Activated T-helper 1 cell treated with anti-CD3 and anti-CD28 coated beads, Interleukin-12 subunit alpha, Interleukin-12 subunit beta, Interleukin-2, Interleukin-4 antibody, amounts not matched to agents 30 ng/mL and 10 ng/mL and 1 ng/mL, durations not matched to agents 14 hours and 24 hours and 36 hours (primary cell): Measurements from ENCODE around the gene SMYD3. TPM values are rescaled to one million over a fixed set of nuclear protein-coding genes. Genes with fewer than 3 reads are reported as not detected.

Source experiments
- DNase-seq: peaks from one replicate; pipeline ENCODE4 v3.0.0; 2021; ENCODE audit warnings: low spot score
- H3K27ac Mint-ChIP-seq: one replicate; pipeline ENCODE4 v1.8.0; 2021; ENCODE audit warnings: mild to moderate bottlenecking, mixed read lengths
- H3K27me3 Mint-ChIP-seq: one replicate; pipeline ENCODE4 v1.8.0; 2022; ENCODE audit warnings: mild to moderate bottlenecking, moderate library complexity, mixed read lengths; ENCODE audit not compliant: insufficient read depth
- H3K36me3 Mint-ChIP-seq: one replicate; pipeline ENCODE4 v1.8.0; 2021; ENCODE audit warnings: low read depth, mixed read lengths
- H3K4me1 Mint-ChIP-seq: one replicate; pipeline ENCODE4 v1.8.0; 2021; ENCODE audit warnings: low read depth, mixed read lengths
- H3K4me3 Mint-ChIP-seq: one replicate; pipeline ENCODE4 v1.8.0; 2021; ENCODE audit warnings: mild to moderate bottlenecking, moderate library complexity, mixed read lengths
- H3K9me3 Mint-ChIP-seq: one replicate; pipeline ENCODE4 v1.8.0; 2021; ENCODE audit warnings: mixed read lengths
- intact Hi-C: fragments of 100-400 bp; cut with micrococcal nuclease; formaldehyde crosslinking; loops from one replicate; pipeline ENCODE4 v1.15.1; 2024
- total RNA-seq: library from RNA; stranded (reverse); gene quantifications from 2 replicates; pipeline ENCODE4 v1.2.3, GENCODE V29; 2022

Gene SMYD3
- total RNA-seq, 1 donor from 2014 or later = 21.7 TPM

DNA sequence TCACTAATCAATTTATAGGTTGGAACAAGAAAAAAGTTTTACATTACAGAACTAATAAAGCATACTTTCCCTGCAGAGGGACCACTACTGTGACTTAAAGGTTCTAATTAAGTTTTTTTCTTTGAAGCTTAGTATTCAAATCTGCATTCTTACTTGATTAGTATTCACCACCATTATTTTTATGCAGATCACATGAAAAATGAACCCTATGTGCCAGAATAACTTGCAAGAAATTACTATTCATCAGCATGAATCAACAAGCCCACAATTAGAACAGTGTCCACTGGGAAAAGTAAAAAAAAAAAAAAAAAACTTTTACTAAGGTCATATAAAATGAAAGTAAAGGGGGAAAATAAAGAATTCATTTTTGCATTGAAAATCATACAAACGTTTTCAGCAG, 90.8 kb downstream of the SMYD3 start:
- H3K4me1 Mint-ChIP-seq = peaks cover 13% of the 10 kb centered on the region
- no peak for DNase-seq

DNA sequence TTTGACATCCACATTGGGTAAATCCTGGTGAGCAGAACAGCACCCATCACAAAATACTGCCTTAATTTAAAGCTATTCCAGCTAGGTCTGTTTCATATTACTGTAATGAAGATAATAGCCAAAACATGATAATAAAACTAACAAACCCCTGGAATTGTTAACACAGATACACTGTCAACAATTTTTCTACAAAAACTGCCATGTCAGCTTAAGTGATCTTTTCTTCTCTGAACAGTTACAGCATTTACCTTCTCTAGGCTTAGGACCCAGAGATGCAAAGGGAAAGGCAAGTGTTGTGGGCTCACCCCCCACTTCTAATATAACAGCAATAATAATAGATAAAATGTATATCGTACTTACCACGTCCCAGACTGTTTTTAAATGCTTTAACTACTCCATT, 92.1 kb downstream of the SMYD3 start:
- H3K9me3 Mint-ChIP-seq = peaks cover 15% of the 10 kb centered on the region
- no peaks in the 10 kb centered on the region for H3K27me3 Mint-ChIP-seq
- H3K27ac Mint-ChIP-seq = no peak overlapping the region
- intact Hi-C loops = no loop called here
- peaks cover 8% of the 10 kb centered on the region for H3K36me3 Mint-ChIP-seq
- H3K4me1 Mint-ChIP-seq = peaks cover 13% of the 10 kb centered on the region
- no peak for DNase-seq
- no peak overlapping the region for H3K4me3 Mint-ChIP-seq

More for the DNA sequence above, 90.8 kb downstream of the SMYD3 start:
- no peak overlapping the region for H3K4me3 Mint-ChIP-seq
- H3K9me3 Mint-ChIP-seq = peaks cover 14% of the 10 kb centered on the region
- intact Hi-C loops = no loop called here
- peaks cover 8% of the 10 kb centered on the region for H3K36me3 Mint-ChIP-seq
- no peaks in the 10 kb centered on the region for H3K27me3 Mint-ChIP-seq
- no peak overlapping the region for H3K27ac Mint-ChIP-seq

DNA sequence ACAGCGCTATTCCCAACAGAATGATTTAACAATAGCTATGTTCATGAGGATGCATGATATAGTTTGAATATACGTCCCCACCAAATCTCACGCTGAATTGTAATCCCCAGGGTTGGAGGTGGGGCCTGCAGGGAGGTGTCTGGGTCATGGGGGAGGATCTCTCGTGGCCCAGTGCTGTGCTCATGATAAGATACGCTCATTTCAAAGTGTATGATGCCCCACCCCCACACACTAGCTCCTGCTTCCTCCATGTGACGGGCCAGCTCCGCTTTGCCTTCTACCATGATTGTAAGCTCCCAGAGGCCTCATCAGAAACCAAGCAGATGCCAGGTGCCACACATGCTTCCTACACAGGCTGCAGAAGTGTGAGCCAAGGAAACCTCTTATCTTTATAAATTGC, 93.6 kb downstream of the SMYD3 start:
- peaks cover 13% of the 10 kb centered on the region for H3K4me1 Mint-ChIP-seq
- intact Hi-C loops = no loop called here
- peaks cover 9% of the 10 kb centered on the region for H3K9me3 Mint-ChIP-seq
- H3K27me3 Mint-ChIP-seq = no peaks in the 10 kb centered on the region
- DNase-seq = no peak
- peaks cover 1% of the 10 kb centered on the region for H3K36me3 Mint-ChIP-seq
- H3K4me3 Mint-ChIP-seq = no peak overlapping the region
- H3K27ac Mint-ChIP-seq = no peak overlapping the region

DNA sequence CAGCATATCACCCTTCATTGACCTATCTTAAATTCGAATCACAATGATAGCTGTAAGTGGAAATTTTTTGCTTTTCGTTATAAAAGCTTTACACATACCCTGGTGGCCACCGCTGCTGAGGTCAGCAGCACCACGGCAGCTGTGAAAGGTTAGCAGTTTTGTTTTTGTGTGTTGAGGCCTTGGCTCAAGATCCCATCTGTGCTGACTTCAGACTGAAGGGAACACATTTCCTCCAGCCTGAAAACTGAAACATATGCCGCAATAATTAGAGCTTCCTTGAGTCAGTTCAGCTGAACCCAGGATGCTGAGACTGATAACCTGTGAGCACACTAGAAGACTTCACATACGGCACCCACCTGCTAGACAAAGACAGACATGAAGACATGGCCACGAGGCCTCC, 103.0 kb downstream of the SMYD3 start:
- no peaks in the 10 kb centered on the region for H3K36me3 Mint-ChIP-seq
- DNase-seq = no peak
- intact Hi-C loops = no loop called here
- H3K4me3 Mint-ChIP-seq = no peak overlapping the region
- no peaks in the 10 kb centered on the region for H3K9me3 Mint-ChIP-seq
- no peaks in the 10 kb centered on the region for H3K4me1 Mint-ChIP-seq
- H3K27me3 Mint-ChIP-seq = no peaks in the 10 kb centered on the region
- H3K27ac Mint-ChIP-seq = no peak overlapping the region

DNA sequence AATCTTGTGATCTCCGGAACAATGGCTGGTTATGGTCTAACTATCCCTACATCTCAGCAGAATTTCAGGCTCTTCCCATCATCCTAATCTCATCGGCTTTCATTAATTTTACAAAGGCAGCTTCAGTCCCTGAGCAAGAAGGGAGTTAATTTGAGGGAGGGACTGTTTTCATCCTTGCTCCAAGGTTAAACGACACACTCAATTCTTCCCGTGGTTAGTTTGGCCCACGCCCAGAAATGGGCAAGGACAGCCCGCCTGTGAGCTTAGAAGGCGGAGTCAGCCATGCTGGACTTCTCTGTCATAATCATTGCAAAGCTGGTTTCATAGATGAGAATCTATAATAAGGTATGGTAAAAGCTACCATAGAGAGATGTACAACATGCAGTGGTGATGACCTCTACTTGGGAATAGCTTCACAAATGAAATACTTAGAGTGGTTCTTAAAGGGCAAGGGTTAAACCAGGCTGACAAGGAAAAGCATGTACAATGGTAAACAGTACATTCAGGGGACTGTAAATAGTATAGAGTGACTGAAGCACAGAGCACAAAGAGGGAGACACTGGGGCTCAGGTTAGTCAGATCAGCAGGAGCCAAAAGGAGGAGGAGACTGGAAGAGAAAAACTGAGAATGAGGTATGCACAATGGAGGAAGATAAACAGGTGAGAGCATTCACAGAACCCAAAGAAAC, 108.8 kb downstream of the SMYD3 start:
- Mint-ChIP-seq H3K4me3 (no peak overlapping the region), H3K36me3 (no peaks in the 10 kb centered on the region), H3K27ac (no peak overlapping the region), H3K4me1 (no peaks in the 10 kb centered on the region), H3K9me3 (no peaks in the 10 kb centered on the region), H3K27me3 (no peaks in the 10 kb centered on the region)
- intact Hi-C loops = no loop called here
- no peak for DNase-seq

DNA sequence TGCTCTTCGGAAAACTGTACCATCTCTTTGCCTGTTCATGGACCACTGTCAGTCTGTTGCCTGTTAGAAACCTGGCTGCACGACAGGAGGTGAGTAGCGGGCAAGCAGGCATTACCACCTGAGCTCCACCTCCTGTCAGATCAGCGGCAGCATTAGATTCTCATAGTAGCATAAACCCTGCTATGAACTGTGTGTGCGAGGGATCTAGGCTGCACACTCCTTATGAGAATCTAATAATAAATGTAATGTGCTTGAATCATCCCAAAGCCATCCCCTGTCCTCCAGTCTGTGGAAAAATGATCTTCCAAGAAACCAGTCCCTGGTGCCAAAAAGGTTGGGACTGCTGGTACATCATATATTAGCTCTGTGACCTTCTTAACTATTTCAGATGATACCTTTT, 110.0 kb downstream of the SMYD3 start:
- H3K4me1 Mint-ChIP-seq = no peaks in the 10 kb centered on the region
- intact Hi-C loops = no loop called here
- no peak for DNase-seq
- no peaks in the 10 kb centered on the region for H3K27me3 Mint-ChIP-seq
- no peaks in the 10 kb centered on the region for H3K36me3 Mint-ChIP-seq
- H3K9me3 Mint-ChIP-seq = peaks cover under 1% of the 10 kb centered on the region
- no peak overlapping the region for H3K4me3 Mint-ChIP-seq
- H3K27ac Mint-ChIP-seq = no peak overlapping the region

DNA sequence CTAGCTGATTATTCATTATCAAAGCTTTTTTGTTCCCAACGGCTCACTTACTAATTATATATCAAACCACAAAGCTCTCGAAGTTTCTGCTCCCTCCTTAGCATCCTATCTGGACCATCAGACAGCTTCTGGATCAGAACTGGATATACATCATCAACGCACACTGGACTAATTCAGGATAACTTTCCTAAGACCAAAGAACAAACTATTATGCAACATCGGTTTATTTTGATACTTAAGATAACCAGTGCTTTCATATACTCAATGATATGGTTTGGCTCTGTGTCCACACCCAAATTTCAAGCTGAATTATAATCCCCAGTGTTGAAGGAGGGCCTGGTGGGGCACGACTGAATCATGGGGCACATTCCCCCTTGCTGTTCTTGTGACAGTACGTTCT, 110.8 kb downstream of the SMYD3 start:
- Mint-ChIP-seq H3K27ac (no peak overlapping the region), H3K9me3 (peaks cover 6% of the 10 kb centered on the region), H3K4me3 (no peak overlapping the region), H3K4me1 (no peaks in the 10 kb centered on the region), H3K27me3 (no peaks in the 10 kb centered on the region), H3K36me3 (no peaks in the 10 kb centered on the region)
- intact Hi-C loops = no loop called here
- no peak for DNase-seq

DNA sequence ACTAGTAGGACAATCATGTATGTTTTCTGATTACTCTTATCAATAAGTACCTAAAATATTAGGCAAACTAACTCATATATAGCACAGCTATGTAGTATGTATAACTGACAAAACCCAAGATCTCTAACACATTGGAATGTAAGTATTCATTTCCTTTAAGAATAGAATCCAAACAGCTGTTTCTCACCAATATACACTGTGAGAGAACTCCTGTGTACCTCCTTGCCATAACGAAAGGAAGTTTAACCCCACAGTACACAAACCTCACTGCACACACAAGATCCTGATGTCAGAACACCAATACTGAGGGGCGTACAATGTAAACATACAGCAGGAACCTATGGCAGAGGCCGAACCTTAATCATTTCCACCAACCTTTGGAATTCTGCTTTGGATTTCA, 113.0 kb downstream of the SMYD3 start:
- Mint-ChIP-seq H3K27ac (no peak overlapping the region), H3K4me3 (no peak overlapping the region), H3K9me3 (peaks cover 14% of the 10 kb centered on the region), H3K4me1 (no peaks in the 10 kb centered on the region), H3K27me3 (no peaks in the 10 kb centered on the region), H3K36me3 (peaks cover 2% of the 10 kb centered on the region)
- no peak for DNase-seq
- intact Hi-C loops = no loop called here

DNA sequence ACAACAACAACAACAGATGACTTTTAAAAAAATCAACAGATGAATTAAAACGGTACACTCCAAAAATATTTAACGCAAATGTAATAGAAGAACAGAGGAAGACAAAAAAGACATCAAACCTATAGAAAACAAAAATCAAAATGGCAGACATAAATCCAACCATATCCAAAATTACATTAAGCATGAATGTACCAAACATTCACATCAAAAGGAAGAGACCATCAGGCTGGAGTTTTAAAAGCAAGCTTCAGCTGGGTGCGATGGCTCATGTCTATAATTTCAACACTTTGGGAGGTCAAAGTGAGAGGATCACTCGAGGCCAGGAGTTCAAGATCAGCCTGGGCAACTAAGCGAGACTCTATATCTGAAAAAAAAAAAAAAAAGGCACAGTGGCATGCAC, 116.2 kb downstream of the SMYD3 start:
- no peak for DNase-seq
- Mint-ChIP-seq H3K9me3 (peaks cover 14% of the 10 kb centered on the region), H3K4me1 (no peaks in the 10 kb centered on the region), H3K27me3 (no peaks in the 10 kb centered on the region), H3K4me3 (no peak overlapping the region), H3K36me3 (peaks cover 2% of the 10 kb centered on the region), H3K27ac (no peak overlapping the region)
- intact Hi-C loops = no loop called here

DNA sequence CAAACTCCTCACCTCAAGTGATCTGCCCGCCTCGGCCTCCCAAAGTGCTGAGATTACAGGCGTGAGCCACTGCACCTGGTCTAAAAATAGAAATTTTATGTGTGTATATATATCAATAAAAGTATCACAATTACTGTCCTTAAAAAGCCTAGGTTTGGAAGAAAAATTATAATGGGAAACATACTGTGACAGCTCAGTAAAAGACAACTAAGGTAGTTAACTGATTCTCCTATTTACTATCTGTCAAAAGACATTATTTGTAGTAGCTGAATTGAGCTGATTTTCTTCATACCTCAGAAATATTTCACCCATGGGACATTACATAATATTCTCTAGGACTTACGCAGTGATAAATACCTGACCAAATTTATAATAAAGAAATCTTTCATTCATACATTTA, 122.5 kb downstream of the SMYD3 start:
- Mint-ChIP-seq H3K9me3 (no peaks in the 10 kb centered on the region), H3K27me3 (no peaks in the 10 kb centered on the region), H3K36me3 (no peaks in the 10 kb centered on the region), H3K4me1 (no peaks in the 10 kb centered on the region), H3K27ac (no peak overlapping the region), H3K4me3 (no peak overlapping the region)
- intact Hi-C loops = no loop called here
- DNase-seq = no peak

DNA sequence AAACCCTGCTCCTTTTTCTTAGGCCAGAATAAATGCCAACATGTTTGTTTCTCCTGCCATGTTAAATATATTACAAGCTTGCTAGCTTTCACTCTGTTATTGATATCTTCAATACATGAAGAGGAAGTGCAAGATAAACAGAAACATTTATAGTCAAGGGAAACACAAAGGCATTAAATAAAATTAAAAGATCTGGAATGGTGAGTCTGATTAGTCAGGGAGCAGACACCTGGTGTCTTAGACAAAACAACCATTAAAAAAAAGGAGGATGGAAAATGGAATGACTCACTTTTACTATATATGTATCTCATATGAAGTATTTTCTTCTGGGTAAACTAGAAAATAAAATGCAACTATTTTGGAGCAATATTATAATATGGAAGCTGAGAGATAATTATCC, 123.3 kb downstream of the SMYD3 start:
- Mint-ChIP-seq H3K9me3 (no peaks in the 10 kb centered on the region), H3K27ac (no peak overlapping the region), H3K4me1 (no peaks in the 10 kb centered on the region), H3K4me3 (no peak overlapping the region), H3K36me3 (no peaks in the 10 kb centered on the region), H3K27me3 (no peaks in the 10 kb centered on the region)
- intact Hi-C loops = no loop called here
- no peak for DNase-seq

DNA sequence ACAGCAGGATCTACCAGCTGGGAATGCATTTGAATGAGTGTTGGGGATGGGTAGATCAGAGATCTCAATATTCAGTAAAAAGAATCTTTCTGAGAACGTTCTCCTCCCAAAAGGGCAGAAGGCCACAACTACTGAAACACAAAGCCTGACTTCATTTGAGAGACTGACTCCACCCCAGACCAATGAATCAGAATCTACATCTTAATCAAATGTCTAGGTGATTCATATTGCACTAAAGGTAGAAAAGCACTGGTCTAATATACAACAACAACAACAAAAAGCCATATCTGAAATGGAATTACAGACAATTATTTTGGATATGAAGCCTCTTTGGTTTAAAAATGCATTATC, 123.9 kb downstream of the SMYD3 start:
- Mint-ChIP-seq H3K9me3 (no peaks in the 10 kb centered on the region), H3K27me3 (no peaks in the 10 kb centered on the region), H3K27ac (no peak overlapping the region), H3K4me1 (no peaks in the 10 kb centered on the region), H3K36me3 (no peaks in the 10 kb centered on the region), H3K4me3 (no peak overlapping the region)
- no peak for DNase-seq
- intact Hi-C loops = no loop called here

DNA sequence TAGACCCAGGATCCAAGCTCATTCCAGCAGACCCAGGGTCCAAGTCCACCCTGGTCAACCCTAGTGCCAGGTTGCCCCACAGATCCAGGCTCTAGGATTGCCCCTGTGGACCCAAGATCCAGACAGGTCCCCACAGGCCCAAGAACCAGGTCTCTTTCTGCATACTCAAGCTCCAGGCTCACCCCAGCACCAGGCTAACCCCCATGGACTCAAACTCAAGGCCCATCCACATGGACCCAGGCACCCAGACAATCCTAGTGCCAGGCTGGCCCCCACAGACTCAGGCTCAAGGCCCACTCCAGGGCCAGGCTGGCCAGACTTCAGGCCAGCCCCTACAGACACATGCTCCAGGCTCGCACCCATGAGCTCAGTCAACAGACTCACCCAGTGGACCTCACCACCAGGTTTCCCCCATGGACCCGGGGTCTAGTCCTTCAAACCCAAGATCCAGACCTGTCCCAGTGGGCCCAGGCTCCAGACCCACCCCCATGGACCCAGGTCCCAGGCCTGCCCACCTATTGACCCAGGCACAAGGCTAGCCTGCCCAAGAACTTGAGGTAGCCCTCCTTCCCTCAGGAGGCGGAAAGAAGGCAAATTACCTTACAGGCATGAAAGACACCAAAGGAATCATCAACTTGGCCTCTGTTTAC, 124.4 kb downstream of the SMYD3 start:
- DNase-seq = no peak
- no peaks in the 10 kb centered on the region for H3K27me3 Mint-ChIP-seq
- no peaks in the 10 kb centered on the region for H3K4me1 Mint-ChIP-seq
- intact Hi-C loops = no loop called here
- no peaks in the 10 kb centered on the region for H3K36me3 Mint-ChIP-seq
- no peak overlapping the region for H3K27ac Mint-ChIP-seq
- no peaks in the 10 kb centered on the region for H3K9me3 Mint-ChIP-seq
- H3K4me3 Mint-ChIP-seq = no peak overlapping the region

DNA sequence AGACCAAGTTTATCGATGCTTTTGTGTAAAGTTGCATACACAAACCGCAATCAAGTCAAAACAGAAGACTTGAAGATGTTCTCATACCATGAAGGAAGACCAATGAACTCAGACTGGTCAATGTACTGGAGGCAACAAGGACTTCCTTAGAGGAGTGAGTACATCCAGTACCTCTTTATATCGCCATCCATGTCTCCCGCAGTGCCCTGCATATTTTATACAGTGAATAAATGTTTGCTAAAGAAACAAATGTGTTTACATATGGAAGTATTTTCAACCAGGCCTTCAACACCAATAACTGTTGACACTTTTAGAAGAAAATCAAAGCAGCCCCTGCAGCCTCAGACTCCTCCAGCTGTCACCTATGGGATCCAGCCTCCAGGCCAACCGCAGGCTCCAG, 125.6 kb downstream of the SMYD3 start:
- Mint-ChIP-seq H3K27ac (no peak overlapping the region), H3K4me1 (no peaks in the 10 kb centered on the region), H3K27me3 (no peaks in the 10 kb centered on the region), H3K4me3 (no peak overlapping the region), H3K36me3 (no peaks in the 10 kb centered on the region), H3K9me3 (no peaks in the 10 kb centered on the region)
- DNase-seq = no peak
- intact Hi-C loops = no loop called here
